ENCODE data around the gene LRRIQ4. TPM values are rescaled to one million over a fixed set of nuclear protein-coding genes. Genes with fewer than 3 reads are reported as not detected.

The LRRIQ4 gene
- total RNA-seq, 1 donor from 2014 or later = 0.82 TPM

Other genes starting within 250 kb of the LRRIQ4 start
- gene MECOM, start 149.2 kb upstream of the LRRIQ4 start, total RNA-seq = 6.9 TPM
- gene TERC, start 47.8 kb upstream of the LRRIQ4 start, total RNA-seq = 61.1 TPM
- gene ACTRT3, start 43.3 kb upstream of the LRRIQ4 start, total RNA-seq = 3.3 TPM
- gene MYNN, start 39.5 kb upstream of the LRRIQ4 start, total RNA-seq = 44.4 TPM
- 5.3 TPM for gene LRRC34, start within 50 bp of the LRRIQ4 start, total RNA-seq
- gene LRRC31, start 57.1 kb downstream of the LRRIQ4 start, total RNA-seq = under 0.01 TPM
- gene SAMD7, start 98.7 kb downstream of the LRRIQ4 start, total RNA-seq = not detected
- gene SEC62, start 153.9 kb downstream of the LRRIQ4 start, total RNA-seq = 108 TPM
- gene GPR160, start 225.1 kb downstream of the LRRIQ4 start, total RNA-seq = 2.9 TPM